ENCODE results near the gene SOWAHA. TPM values are rescaled to one million over a fixed set of nuclear protein-coding genes. Genes with fewer than 3 reads are reported as not detected.

Gene SOWAHA
- total and polyA plus RNA-seq, 2 donors (not counting 3 experiments of a cell fraction or from before 2014, with no cell fraction given): not detected

- dilution Hi-C loops (cut with MboI; ENCODE audit: extremely low pct_ligation_motif_present, low sequenced_read_pairs) (no loop called here), intact Hi-C loops (cut with micrococcal nuclease) (no loop called here)
- Histone ChIP-seq H2AFZ (ENCODE audit: low read depth, low read length) (no peak overlapping the region), H3K4me2 (ENCODE audit: insufficient read depth, low read length) (no peak overlapping the region), H3K79me2 (ENCODE audit: control insufficient read depth, insufficient read depth, low read length) (no peaks in the 10 kb centered on the region), H3K27me3 (ENCODE audit: control insufficient read depth in 2 of 2, insufficient read depth in 2 of 2, low read length in 2 of 2) (peaks cover 10 to 22% of the 10 kb centered on the region in 2 experiments), H3K9me3 (replicated peaks; ENCODE audit: control insufficient read depth, insufficient read depth, low read length) (no peaks in the 10 kb centered on the region), H3K9ac (replicated peaks; ENCODE audit: extremely low read depth, insufficient read depth, low read length) (no peak overlapping the region), H3K36me3 (ENCODE audit: control insufficient read depth in 2 of 2, extremely low read depth in 1 of 2, insufficient read depth in 2 of 2, low read length in 2 of 2) (no peaks in the 10 kb centered on the region), H3K4me1 (ENCODE audit: control insufficient read depth, extremely low read depth, insufficient read depth, low read length) (no peaks in the 10 kb centered on the region), H4K20me1 (replicated peaks; ENCODE audit: control insufficient read depth, extremely low read depth, insufficient read depth, low read length) (no peaks in the 10 kb centered on the region), H3K4me3 (replicated peaks in 1 of 3; ENCODE audit: insufficient read depth in 1 of 3, low read depth in 1 of 3, low read length in 3 of 3) (no peak overlapping the region), H3K27ac (ENCODE audit: insufficient read depth, low read depth, low read length) (no peak overlapping the region), H3K9me1 (replicated peaks; ENCODE audit: control insufficient read depth, extremely low read depth, insufficient read depth, low read length) (no peaks in the 10 kb centered on the region)
- POLR2A ChIA-PET: no interaction called here
- no TSS peak for BruUV-seq (replicated peaks)
- TF ChIP-seq JUN (IDR thresholded peaks at IDR 0.05; ENCODE audit: borderline replicate concordance, insufficient read depth, insufficient read length, low read depth) (no peak), POLR2A (IDR thresholded peaks at IDR 0.05; ENCODE audit: low read depth, low read length) (no peak), POLR2AphosphoS5 (IDR thresholded peaks at IDR 0.05; ENCODE audit: insufficient read depth, low read depth, low read length) (no peak), GATA2 (IDR thresholded peaks at IDR 0.05; ENCODE audit: insufficient read depth, insufficient read length, low read depth, low read length) (no peak), CTCF (IDR thresholded peaks at IDR 0.05; ENCODE audit: extremely low read depth in 1 of 2, insufficient read depth in 1 of 2, low read depth in 1 of 2, low read length in 2 of 2) (no peak), EZH2 (IDR thresholded peaks at IDR 0.05; ENCODE audit: borderline replicate concordance, low read depth, low read length, severe bottlenecking) (no peak), FOS (IDR thresholded peaks at IDR 0.05; ENCODE audit: borderline replicate concordance, insufficient read depth, low read length) (no peak), MYC (IDR thresholded peaks at IDR 0.05; ENCODE audit: low read depth, low read length) (no peak), MAX (IDR thresholded peaks at IDR 0.05; ENCODE audit: insufficient read depth, insufficient read length) (no peak)
- CTCF ChIA-PET: interaction anchor here (0.6 to 3.4 kb wide), 8 partner anchors 10 to 271 kb away, joined by 3 to 16 read pairs (median 3); no protein-coding TSS in a partner anchor
- FAIRE-seq: no peak
- DNase-seq (ENCODE audit: low read depth, low spot score): no peak
Observed at GRCh38 chr5:132797651-132798050, 15.5 kb upstream of the SOWAHA start.

Data from endothelial cell of umbilical vein (primary cell).